Esophagus squamous epithelium (tissue), 4 donors: ENCODE data around the gene PIGP. TPM values are rescaled to one million over a fixed set of nuclear protein-coding genes. Genes with fewer than 3 reads are reported as not detected.

Experiments
- small RNA-seq, 4 donors: library from RNA; depleted of rRNA; stranded (forward); fragments of <200 nt; gene quantifications; one replicate each; pipeline ENCODE3, GENCODE V24; 2016
- total RNA-seq, 4 donors: library from RNA; depleted of rRNA; stranded (reverse); fragments of >200 nt; gene quantifications; one replicate each; pipeline ENCODE4 v1.1.0, GENCODE V29; 2016

The PIGP gene
- total RNA-seq, 4 donors from 2014 or later = 9.0 to 15.4 (median 11.4) TPM

Small RNA genes within 50 kb of the gene (small RNA-seq; reads per million reads assigned to genes)
- 0 reads per million in 4 donors for gene RNU6-696P

Other genes starting within 250 kb of the PIGP start
- 10 to 100 TPM in 3 of 4 donors, 1 to 10 TPM in 1; 6.3 to 19.5 (median 13.5) TPM for gene HLCS, start 106.4 kb downstream of the PIGP start, total RNA-seq
- under 1 TPM in 3 of 4 donors, not detected in 1; 0.40 to 0.57 (median 0.47) TPM for gene RIPPLY3, start 66.4 kb downstream of the PIGP start, total RNA-seq
- gene TTC3, start 183 bp upstream of the PIGP start, total RNA-seq = 10 to 100 TPM; 41.2 to 80.1 (median 64.1) TPM
- 10 to 100 TPM; 35.6 to 58.0 (median 44.0) TPM for gene VPS26C, start 194.3 kb upstream of the PIGP start, total RNA-seq